Measurements from ENCODE around the gene AKR1B1. TPM values are rescaled to one million over a fixed set of nuclear protein-coding genes. Genes with fewer than 3 reads are reported as not detected.

The AKR1B1 gene
- total RNA-seq, 1 donor from 2014 or later, result 138 TPM

DNA sequence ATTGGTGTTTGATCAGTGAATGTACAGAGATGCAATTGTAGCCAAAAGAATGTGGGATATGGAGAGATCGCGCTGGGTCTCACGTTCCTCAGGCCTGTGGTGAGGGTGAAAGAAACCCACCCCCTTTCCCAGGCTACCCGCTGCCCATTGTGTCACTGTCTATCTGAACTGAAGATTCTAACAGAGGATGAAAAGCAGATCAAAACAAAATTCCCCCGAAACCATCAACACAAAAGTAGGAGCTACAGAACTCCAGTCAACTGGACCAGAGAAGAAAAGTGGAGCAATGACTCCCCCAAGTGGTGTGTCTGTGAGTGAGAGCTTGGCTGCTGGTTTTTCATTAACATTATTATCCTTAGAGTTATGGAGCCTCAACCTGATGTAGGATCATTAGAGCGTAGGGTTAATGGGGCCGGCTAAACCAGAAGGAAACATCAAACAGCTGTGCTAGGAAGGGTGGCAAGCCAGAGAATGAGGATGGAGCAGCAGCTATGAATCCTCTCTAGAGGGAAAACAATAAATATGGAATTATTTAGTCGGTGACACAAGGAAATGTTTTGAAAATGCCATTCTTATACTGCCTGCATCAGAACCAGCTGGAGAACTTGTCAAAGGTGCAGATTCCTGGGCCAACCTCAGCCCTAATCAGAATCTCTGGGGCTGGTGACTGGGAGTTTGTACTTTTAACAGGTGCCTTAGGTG, 38.3 kb downstream of the AKR1B1 start:
- no peak for DNase-seq (ENCODE audit: extremely low spot score, unreplicated experiment)
- Mint-ChIP-seq H3K4me3 (no peak overlapping the region), H3K9me3 (peaks cover 4% of the 10 kb centered on the region), H3K36me3 (no peaks in the 10 kb centered on the region), H3K4me1 (ENCODE audit: unreplicated experiment) (peaks cover 10% of the 10 kb centered on the region), H3K27me3 (peaks cover 4% of the 10 kb centered on the region), H3K27ac (no peak overlapping the region)
- TF ChIP-seq, protein P1, sequence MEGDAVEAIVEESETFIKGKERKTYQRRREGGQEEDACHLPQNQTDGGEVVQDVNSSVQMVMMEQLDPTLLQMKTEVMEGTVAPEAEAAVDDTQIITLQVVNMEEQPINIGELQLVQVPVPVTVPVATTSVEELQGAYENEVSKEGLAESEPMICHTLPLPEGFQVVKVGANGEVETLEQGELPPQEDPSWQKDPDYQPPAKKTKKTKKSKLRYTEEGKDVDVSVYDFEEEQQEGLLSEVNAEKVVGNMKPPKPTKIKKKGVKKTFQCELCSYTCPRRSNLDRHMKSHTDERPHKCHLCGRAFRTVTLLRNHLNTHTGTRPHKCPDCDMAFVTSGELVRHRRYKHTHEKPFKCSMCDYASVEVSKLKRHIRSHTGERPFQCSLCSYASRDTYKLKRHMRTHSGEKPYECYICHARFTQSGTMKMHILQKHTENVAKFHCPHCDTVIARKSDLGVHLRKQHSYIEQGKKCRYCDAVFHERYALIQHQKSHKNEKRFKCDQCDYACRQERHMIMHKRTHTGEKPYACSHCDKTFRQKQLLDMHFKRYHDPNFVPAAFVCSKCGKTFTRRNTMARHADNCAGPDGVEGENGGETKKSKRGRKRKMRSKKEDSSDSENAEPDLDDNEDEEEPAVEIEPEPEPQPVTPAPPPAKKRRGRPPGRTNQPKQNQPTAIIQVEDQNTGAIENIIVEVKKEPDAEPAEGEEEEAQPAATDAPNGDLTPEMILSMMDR (conservative IDR thresholded peaks at IDR 0.05), result peak; percentile 81

DNA sequence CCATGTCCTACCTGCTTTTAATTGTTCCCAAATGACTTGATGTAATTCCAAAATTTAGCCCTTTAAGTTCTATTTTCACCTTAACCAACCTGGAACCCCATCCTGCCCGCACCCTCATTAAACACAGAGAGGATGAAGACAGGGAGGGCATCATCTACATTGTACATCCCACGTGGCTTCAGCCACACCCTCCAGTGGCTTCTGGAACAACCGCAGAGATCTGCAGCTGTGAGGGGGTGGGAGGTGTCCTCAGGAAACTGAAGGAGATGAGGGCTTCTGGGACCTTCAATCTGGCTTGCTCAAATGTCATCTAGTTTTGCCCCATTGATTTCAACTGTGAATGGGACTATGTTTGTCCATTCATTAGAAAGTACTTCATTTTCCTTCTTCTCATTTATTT, 39.0 kb downstream of the AKR1B1 start:
- Mint-ChIP-seq H3K27ac (no peak overlapping the region), H3K27me3 (peaks cover 4% of the 10 kb centered on the region), H3K9me3 (peaks cover 4% of the 10 kb centered on the region), H3K36me3 (no peaks in the 10 kb centered on the region), H3K4me1 (ENCODE audit: unreplicated experiment) (peaks cover 10% of the 10 kb centered on the region), H3K4me3 (no peak overlapping the region)
- DNase-seq (ENCODE audit: extremely low spot score, unreplicated experiment), result no peak
- TF ChIP-seq, protein P1 (conservative IDR thresholded peaks at IDR 0.05), result no peak

DNA sequence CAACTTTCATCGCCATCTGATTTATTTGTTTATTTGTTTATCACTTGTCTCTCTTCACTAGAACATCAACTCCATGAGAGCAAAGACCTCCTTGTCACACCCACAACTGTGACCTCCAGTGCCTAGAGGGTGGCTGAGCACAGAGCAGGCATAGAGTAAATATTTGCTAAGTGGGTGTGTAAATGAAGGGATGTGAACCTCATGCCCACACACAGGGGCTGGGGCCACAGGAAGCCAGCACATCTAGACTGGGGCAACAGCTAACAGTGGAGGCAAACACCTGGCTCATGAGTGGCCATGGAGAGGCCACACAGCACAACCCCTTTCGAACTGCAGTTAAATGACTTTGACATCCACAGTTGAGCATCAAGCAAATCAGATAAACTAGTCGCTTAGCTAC, 39.8 kb downstream of the AKR1B1 start:
- Mint-ChIP-seq H3K27ac (peak overlapping the region; percentile 8), H3K36me3 (no peaks in the 10 kb centered on the region), H3K4me1 (ENCODE audit: unreplicated experiment) (peaks cover 10% of the 10 kb centered on the region), H3K27me3 (peaks cover 4% of the 10 kb centered on the region), H3K4me3 (no peak overlapping the region), H3K9me3 (peaks cover 4% of the 10 kb centered on the region)
- TF ChIP-seq, protein P1 (conservative IDR thresholded peaks at IDR 0.05), result no peak
- no peak for DNase-seq (ENCODE audit: extremely low spot score, unreplicated experiment)

DNA sequence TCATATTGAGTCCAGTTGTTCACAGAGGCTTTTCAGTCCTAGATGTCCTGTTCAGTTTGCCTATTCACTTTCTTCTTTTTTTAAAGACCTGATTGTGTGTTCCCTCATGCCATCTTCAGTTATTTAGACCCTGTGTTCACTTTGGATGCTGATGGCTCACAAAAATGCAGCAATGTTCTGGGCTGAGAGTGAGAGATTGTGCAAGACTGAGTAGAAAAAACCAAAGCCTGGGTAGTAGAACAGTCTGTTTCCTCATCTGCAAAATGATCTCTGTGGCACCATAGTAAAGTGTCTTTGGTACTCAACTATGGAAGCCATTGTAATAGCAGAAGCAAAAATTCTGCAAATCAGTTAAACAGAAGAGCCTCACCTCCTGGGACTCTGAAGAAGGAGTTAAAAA, 43.2 kb downstream of the AKR1B1 start:
- DNase-seq (ENCODE audit: extremely low spot score, unreplicated experiment), result no peak
- H3K27ac Mint-ChIP-seq, result no peak overlapping the region
- H3K36me3 Mint-ChIP-seq, result no peaks in the 10 kb centered on the region
- H3K9me3 Mint-ChIP-seq, result peaks cover 7% of the 10 kb centered on the region
- peaks cover 11% of the 10 kb centered on the region for H3K4me1 Mint-ChIP-seq (ENCODE audit: unreplicated experiment)
- no peak overlapping the region for H3K4me3 Mint-ChIP-seq
- H3K27me3 Mint-ChIP-seq, result peaks cover 3% of the 10 kb centered on the region
- TF ChIP-seq, protein P1 (conservative IDR thresholded peaks at IDR 0.05), result no peak

DNA sequence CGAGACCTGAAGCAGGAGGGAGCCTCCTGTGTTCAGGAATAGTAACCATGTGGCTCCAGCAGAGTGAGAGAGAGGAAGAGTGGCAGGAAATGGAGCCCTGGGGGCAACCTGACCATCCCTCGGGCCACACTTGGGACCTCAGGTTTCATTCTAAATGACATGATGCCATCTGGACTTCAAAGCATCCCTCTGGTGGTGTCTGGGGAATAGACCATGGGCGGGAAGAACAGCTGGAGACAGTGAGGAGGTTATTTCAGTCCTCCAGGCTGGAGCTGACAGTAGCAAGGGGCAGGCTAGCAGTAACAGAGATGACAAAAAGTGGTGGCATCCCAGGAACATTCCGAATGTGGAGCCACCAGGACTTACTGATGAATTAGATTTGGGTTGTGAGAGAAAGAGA, 44.8 kb downstream of the AKR1B1 start:
- no peaks in the 10 kb centered on the region for H3K36me3 Mint-ChIP-seq
- peaks cover 4% of the 10 kb centered on the region for H3K9me3 Mint-ChIP-seq
- DNase-seq (ENCODE audit: extremely low spot score, unreplicated experiment), result no peak
- peaks cover 6% of the 10 kb centered on the region for H3K4me1 Mint-ChIP-seq (ENCODE audit: unreplicated experiment)
- H3K27ac Mint-ChIP-seq, result no peak overlapping the region
- TF ChIP-seq, protein P1 (conservative IDR thresholded peaks at IDR 0.05), result no peak
- H3K27me3 Mint-ChIP-seq, result no peaks in the 10 kb centered on the region
- no peak overlapping the region for H3K4me3 Mint-ChIP-seq

Measured in type B pancreatic cell (in vitro differentiated cells).